Ammon's horn (tissue), 1 donor: ENCODE results near the gene GPSM1.

Source experiments
- DNase-seq: peaks from one replicate; pipeline ENCODE4 v3.0.0-alpha.2; 2016; ENCODE audit warnings: low spot score

Gene GPSM1

DNA sequence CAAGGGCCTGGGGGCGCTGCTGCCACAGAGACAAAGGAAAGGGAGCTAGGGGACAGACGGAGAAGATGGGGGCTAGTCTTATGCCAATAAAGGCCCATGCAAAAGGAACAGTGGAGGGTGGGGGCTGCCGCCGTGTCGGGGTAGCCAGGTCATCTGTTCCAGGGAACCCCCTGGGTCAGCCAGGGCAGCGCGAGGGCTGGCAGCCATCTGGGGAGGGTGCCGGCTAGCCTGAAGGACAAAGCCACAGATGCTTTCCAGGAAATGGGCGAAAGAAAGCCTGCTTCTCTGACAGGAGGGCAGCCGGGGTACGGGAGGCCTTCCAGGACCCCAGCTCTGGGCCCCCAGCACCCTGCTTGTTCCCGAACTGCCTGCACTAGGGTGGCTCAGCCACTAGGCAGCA, 47.8 kb downstream of the GPSM1 start:
- no peak for DNase-seq

DNA sequence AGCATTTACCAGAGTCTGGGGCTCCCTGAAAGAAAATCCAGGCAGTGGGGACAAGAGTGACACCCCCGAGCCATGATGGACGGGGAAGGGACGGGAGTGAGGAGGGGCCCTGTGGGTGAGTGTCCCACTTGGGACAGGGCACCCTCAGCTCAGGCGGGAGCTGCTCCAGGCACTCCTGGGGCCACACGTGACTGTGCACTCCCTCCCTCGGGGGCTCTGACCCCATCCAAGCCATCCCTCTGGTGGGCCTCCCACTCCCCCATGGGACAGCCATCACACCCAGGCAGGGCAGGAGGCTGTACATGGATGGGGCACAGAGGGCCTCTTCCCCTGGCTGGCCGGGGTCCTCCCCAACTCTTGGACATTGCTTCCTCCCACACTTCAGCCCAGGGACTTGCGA, 49.1 kb downstream of the GPSM1 start:
- DNase-seq: no peak

DNA sequence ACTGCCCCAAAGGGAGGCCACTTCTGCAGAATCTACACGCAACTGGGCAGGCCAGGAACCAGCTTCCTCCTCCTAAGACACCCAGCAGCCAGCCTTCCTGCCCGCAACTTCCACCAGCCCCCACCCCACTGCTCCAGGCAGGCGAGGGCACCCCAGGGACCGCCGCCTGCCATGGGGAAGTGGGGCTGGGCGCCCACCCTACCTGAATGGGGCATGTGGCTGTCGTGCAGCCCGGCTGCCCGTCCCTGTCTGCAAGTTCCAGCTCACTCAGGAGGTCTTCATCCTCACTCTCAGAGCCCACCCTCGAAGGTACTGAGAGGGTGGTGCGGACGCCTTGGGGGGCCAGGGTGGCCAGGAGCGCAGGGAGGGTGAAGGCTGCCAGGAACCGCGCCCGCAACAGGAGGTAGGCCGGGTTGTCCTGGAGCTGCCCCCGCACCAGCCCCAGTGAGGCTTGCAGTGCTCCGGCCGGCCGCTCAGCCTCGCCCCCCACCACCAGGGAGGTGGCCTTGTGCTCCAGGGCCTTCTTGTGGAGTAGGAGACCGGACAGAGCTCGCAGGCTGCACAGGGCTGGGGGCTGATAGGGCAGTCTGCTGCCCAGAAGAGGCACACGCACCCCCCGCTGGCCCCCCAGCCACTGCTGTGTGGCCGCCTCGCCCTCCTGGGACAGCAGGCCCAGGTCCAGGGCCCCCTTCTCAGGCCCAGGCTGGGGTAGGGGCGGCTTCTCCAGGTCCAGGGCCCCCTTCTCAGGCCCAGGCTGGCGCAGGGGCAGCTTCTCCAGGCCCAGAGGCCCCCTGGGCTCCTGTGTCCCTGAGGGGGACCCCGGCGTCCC, 50.2 kb downstream of the GPSM1 start:
- DNase-seq: peak; percentile 59

DNA sequence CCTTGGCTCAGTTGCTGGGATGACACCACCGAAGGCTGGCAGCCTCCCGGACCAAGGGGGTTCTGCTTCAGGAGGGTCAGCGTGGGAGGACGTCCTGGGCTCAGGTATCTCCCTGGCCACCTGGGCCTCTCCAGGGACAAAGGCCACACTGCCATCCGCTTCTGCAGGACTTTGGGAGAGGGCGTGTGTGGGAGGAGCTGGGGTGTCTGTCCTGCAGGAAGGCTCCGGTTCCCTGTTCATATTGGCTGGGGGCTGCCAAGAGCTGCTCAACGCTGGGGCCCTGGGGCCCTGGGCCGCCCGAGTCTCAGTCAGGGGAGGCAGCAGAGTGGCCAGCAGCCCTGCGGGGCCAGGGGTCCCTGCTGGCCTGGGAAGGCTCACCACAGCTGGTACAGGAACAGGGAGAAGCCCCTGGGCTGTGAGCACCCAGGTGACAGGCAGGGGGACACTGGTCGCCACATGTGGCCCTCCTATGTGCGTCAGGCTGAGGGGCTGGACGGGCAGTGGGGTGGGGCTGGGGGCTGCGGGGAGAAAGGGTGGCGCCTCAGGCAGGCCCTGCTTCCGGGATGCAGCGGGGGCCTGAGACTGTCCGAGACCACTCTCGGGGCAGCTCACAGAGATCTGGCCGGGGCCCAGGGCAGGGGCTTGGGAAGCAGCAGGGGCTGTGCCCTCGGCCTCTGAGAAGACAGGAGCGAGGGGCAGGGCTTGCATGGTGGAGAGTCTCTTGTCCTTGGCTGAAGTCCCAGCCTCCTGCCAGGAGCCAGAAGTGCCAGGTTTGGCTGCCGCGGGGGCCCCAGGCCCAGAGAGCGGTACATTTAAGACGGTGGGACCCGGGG, 51.0 kb downstream of the GPSM1 start:
- no peak for DNase-seq

DNA sequence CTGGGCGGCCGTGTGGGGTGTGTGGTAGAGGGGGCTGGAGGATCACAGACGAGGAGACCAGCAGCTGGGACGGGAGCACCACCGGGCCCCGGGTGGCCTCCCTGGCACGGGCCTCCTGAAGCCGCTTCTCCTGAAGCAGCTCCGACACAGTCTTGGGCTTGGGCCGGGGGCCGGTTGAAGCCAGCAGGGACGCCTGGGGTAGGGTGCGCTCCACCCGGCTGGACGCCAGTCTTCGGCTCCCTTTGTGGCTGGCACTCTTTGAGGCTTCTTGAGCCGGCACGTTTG, 51.6 kb downstream of the GPSM1 start:
- DNase-seq: no peak

DNA sequence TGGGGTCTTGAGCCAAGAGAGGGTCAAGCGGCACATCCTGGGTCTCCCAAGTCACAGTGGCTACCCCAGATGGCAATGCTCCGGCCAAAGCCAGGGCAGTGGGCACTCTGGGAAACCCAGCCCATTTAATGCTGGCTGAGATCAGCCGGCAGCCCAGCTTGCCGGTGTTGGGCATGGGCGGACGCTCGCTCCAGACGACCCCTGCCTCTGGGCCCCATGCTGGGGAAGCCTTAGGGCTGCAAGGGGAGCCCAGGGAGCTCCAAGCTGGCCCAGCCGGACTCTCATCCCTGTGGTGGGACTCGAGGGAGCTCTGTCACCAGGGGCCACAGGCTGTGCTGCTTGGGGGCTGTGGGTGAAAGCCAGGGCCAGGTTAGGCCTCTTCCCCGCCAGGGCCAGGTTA, 52.1 kb downstream of the GPSM1 start:
- no peak for DNase-seq

DNA sequence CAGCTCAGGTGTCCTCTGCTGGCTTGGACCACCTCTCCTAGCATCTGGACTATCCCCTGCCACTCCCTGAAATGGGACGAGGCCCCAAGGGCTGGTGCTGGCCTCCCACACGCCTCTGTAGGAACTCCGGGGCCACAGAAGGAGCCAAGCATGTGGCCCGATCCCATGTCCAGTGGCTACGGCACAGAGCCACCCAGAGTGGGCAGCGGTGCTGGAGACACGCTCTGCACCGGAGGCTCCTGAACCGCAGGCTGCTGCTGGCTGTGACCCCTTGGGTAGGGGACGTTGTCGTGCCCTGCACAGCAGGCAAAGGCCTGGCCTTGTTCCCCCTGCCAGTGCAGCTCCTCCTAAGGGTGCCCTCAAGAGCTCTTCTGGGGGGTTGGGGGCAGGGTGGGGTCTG, 52.6 kb downstream of the GPSM1 start:
- DNase-seq: no peak

DNA sequence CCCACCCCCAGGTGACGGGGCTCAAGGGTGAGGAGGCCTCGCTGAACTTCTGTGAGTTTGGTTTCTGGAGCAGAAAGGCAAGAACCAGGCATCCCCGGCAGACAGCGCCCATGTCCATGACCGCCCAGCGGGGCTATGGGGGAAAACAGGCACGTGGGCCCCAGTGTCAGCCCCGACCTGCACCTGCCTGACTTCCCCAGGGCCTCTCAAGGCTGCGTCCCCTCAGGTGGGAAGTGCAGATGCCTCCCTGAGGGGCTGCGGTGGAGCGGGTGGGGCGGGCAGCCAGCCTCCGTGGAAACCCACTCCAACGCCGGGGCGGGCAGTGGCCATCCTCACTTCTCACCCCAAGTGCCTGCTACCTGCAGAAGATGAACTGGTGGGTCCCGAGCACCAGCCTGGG, 53.0 kb downstream of the GPSM1 start:
- DNase-seq: no peak

DNA sequence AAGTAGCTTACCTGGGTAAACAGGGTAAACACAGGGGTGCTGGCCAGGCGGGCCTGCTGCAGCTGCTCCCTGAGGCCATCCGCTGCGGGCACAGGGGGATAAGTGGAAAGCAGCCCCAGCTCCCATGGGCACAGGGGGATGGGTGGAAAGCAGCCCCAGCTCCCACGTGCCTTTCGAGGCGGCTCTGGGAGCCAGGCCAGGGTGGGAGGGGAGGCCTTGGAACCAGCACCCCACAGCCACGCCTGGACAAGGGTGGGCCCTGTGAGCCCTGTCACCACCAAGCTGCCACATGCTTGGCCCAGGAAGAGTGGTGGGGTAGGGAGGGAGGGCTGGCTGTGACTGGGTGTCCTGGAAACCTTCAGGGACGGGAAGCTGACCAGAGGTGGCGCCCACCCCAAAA, 54.0 kb downstream of the GPSM1 start:
- peak; percentile 40 for DNase-seq

DNA sequence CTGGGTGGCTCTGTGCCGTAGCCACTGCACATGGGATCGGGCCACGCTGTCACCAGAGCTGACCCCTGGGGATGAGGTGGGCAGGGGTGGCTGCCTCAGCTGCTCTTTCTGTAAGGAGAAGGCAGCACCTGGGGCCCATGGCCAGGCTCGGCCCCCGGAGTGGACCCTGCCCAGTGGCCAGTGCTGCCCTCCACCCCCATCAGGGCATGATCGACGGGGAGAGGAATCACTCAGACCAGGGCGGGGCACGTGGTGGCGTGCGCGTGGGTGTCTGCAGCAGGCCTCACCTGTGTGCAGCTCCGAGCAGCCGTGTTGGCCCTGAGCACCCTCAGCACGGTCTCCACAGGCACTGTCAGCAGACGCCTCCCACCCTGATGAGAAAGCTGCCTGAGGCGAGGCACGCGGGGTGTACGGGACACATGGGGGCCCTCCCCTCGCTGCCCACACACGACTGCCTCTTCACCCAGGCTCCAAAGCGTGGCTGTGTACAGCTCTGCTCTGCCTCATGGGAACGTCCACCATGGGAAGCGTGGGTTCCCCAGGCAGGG, 54.7 kb downstream of the GPSM1 start:
- DNase-seq: no peak

DNA sequence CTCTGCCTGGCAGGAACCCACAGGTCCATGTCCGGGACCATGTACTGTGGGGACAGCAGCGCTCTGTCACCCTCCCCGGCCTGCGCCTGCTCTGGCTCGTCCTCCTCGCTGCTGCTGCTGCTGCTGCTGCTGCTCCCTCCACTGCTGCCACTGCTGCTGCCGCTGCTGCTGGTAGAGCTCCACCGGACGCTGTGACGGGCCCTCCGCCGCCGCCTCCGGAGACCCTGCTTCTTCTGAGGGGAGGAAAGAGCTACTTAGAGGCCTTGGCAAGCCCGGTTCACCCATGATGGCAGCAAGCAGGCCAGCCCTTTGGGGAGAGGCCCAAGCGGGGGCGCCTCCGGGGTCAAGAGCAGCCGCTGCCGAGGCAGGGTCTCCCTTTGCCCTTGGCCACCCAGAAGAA, 56.1 kb downstream of the GPSM1 start:
- DNase-seq: no peak

DNA sequence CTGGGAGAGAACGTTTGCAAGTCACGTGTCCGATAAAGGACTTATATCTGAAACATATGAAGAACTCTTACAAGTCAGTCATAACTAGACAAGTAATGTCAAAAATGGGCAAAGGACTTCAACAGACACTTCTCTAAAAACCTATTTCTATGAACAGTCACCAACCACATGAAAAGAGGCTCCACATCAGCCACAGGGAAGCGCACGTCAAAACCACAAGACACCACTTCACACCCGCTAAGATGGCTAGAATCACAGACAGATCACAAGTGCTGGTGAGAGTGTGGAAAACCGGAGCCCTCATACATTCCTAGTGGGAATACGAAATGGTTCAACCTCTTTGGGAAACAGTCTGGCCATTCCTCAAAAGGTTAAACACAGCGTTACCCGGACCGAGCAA, 57.7 kb downstream of the GPSM1 start:
- DNase-seq: no peak

DNA sequence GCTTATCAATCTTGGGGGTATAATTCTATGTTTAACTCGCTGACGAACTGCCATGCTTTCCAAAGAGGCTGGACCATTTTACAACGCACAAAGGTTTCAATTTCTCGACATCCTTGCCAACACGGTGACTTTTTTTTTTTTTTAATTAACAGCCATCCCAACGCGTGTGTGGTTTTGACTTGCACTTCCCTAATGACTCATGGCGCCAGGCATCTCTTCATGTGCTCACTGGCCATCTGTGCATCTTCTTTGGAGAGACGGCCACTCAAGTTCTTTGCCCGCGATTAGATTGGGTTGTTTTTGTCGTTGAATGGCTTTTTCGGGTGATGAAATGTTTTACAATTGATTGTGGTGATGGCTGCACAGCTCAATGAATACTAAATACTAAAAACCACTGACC, 58.7 kb downstream of the GPSM1 start:
- DNase-seq: no peak

DNA sequence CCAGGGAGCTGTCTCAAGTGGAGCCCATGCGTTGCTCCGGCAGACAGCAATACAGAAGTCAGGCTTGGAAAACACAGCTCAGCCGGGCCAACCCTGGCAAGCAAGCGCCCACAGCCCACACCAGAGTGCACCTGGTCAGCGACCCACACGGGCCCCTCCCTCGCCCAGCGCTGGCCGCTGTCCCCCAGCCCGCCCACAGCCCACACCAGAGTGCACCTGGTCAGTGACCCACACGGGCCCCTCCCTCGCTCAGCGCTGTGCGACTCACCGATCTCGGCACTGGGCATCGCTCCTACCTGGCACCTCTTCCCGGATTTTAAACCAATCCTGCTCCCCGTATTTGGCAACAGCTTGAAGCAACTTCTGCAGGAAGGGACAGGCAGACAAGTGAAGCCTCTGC, 59.9 kb downstream of the GPSM1 start:
- DNase-seq: no peak

DNA sequence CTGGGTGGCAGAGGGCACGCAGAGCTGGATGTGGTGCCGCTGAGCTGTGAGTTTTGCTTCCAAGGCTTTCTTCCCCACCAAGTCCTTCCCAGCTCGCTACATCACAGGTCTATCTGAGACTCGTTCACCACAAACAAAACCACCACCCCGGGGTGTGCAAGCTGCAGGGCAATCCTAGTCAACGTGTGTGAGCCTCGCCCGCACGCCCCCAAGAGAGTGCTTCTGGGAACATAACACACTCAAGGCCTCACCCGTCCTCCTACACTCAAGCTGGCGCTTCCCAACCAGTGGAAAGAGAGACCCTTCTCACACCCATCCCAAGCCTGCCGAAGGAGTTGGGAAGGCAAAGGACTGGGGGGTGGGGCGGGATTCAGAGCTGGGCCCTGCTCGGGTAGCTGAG, 62.1 kb downstream of the GPSM1 start:
- DNase-seq: no peak

DNA sequence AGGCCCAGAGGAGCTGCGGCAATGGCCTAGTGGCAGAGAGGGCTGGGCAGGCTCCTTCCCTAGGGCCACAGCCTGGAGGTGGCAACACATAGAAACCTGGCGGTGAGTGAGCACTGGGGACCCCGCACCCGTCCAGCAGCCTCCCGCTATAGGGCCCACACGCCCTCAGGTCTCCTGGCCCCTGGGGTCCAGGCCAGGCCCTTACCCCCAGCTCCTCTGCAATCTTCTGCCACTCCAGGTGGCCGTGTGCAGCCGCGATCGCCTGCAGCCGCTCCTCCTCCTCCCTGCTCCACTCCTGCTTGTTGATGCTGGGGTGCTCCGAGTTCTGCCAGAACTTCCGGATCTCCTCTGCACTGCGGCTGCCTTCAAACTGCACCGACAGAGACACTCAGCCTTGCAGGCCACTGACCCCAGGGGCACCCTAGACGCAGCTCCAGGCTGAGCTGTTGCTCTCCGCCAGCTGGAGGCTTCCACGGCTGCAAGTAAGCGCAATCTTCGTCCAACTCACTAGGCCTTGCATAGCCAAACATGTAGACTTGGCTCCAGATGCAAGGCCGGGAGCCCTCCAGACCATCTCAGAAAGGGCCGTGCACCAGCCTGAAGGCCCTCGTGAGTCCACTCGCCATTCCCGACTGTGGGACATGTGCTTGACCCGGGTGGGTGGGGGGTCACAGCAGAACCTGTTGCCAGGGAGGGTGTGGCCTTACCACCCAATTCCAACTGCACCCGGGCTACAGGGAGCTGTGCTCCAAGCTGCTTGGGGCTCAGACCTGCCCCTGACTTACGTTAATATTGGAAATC, 64.6 kb downstream of the GPSM1 start:
- DNase-seq: no peak

DNA sequence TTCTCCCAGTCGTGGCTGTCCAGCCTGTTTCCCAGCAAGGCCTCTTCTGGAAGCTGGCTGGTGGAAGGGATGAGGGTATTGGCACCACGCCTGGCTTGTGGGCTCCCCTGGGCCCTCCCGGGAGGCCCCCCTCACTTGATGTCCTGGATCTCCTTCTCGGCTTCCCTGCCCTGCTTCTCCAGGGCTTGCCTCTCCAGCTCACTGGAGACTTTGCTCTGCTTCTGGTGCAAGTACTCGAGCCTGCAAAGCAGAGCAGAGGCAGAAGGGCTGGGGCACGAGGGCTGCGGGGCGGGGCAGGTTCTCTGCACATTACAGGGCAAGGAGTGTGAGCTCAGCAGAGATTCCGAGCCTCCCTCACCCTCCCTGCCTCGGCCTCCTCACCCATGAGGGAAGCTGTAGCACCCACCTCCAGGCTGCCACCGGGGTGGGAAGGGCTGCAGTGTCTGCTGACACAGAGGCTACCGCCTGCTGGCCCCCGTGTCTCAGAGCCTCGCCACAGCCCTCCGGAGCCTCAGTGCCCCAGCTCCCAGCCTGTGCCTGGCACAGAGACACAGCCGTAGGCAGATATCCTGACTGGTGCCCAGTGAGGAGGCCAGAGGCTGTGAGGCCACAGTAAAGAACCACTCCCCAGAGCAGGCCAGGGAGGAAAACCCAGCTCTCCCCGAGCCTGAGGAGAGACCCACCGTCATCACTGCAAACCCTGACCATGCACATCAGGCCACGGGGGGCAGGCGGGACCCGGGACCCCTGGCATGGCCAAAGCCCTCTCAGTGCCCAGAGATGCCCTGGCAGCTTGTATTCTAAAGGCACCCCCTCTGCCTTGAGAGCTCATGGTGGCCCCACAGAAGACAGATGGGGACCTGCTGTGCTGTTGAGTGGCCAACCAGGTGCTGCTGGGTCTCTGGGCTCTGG, 65.5 kb downstream of the GPSM1 start:
- no peak for DNase-seq

DNA sequence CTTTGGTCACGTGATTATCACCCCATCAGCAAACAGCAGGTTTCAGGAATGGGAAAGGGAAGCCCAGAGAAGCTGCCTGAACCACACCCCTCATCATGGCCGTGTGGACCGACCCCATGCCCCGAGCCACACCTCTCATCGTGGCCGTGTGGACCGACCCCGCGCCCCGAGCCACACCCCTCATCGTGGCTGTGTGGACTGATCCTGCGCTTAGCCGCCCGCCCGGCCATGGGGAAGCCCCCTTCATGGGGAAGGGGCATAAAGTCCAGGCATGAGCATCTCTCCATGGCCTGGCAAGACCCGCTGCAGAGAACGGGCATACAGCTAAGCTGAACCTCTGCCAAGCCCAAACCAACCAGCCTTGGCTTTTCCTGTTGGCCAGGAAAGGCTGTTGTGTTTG, 66.2 kb downstream of the GPSM1 start:
- no peak for DNase-seq

DNA sequence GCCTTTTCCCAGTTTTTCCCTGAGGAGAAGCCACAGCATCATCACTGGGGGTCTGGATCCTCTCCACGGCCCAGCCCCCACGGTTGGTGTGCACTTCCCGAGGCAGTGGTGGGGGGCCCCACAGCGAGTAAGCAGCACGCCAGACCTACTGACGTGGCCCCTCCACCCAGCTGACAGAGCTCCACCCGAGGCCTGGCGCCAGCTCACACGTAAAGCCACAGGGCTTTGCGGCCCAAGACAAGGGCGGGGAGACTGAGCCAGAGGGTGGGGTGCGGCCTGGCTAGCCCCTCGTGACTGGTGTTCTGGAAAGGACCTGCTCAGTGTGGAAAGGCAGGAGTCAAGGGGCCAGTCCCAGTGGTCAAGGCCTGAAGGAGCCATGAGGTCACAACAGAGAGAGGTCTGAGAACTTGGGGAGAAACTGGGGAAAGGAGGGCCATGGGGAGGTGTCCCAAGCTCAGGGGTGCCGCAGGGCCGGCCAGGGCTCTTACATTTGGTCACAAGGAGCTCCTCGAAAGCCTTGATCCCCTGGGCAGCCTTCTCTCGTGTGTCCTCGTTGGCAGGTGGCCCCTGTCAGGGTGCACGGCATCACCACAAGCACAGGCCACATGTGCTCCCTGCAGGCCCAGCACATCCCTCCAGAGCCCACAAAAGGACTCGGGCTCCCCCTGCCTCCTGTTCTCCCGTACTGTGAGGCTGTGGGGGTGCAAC, 67.1 kb downstream of the GPSM1 start:
- no peak for DNase-seq

DNA sequence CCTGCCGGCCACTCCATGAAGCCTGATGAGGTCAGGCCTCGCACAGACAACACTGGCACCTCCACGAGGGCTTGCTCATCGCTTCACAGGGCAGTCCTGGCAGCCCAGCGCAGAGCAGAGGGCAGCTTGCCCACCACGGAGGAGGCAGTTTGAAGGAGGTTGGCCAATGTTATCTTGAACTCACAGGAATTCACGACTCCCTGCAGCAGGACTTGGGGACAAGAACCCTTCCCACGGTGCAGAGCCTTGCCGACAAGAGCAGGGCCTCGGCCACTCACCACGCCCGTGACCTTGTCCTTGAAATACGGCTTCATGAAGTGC, 67.6 kb downstream of the GPSM1 start:
- DNase-seq: no peak
